IgD-negative memory B cell (primary cell): ENCODE measurements around the gene ENKD1. TPM values are rescaled to one million over a fixed set of nuclear protein-coding genes. Genes with fewer than 3 reads are reported as not detected.

Experiments used
- H3K27ac Mint-ChIP-seq, 3 donors: one replicate each; pipeline ENCODE4 v1.8.0; 2020 to 2022; ENCODE audit warnings: mild to moderate bottlenecking in 3 of 3, mixed read lengths in 3 of 3, moderate library complexity in 1 of 3
- H3K27me3 Mint-ChIP-seq: one replicate; pipeline ENCODE4 v1.8.0; 2021; ENCODE audit warnings: mixed read lengths
- H3K36me3 Mint-ChIP-seq: one replicate; pipeline ENCODE4 v1.8.0; 2020; ENCODE audit warnings: mild to moderate bottlenecking, mixed read lengths
- H3K4me1 Mint-ChIP-seq, 3 donors: one replicate each; pipeline ENCODE4 v1.8.0; 2020 to 2022; ENCODE audit warnings: mixed read lengths in 3 of 3, mild to moderate bottlenecking in 1 of 3
- H3K4me3 Mint-ChIP-seq, 4 donors: one replicate each; pipeline ENCODE4 v1.8.0; 2020 to 2022; ENCODE audit warnings: mild to moderate bottlenecking in 4 of 4, mixed read lengths in 4 of 4, moderate library complexity in 3 of 4
- H3K9me3 Mint-ChIP-seq, 3 donors: one replicate each; pipeline ENCODE4 v1.8.0; 2020 to 2021; ENCODE audit warnings: mixed read lengths in 3 of 3, mild to moderate bottlenecking in 1 of 3
- polyA plus RNA-seq: library from polyadenylated mRNA; unstranded; fragments of 300-500 nt; fragmentation: Illumina TruSeq; gene quantifications from one replicate; pipeline ENCODE4 v1.2.3, GENCODE V29; 2021

ENKD1 gene
- polyA plus RNA-seq, 1 donor from 2014 or later = 1.8 TPM

DNA sequence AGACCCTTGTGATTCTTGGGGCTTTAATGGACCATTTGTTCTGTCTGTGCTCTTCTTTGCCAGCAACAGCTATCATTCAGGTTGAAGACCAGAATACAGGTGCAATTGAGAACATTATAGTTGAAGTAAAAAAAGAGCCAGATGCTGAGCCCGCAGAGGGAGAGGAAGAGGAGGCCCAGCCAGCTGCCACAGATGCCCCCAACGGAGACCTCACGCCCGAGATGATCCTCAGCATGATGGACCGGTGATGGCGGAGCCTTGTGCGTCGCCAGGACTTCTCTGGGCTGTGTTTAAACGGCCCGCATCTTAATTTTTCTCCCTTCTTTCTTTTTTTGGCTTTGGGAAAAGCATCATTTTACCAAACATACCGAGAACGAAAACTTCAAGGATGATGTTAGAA, 28.9 kb downstream of the ENKD1 start:
- Mint-ChIP-seq H3K9me3 (no peaks in the 10 kb centered on the region), H3K36me3 (no peaks in the 10 kb centered on the region), H3K4me3 (no peak overlapping the region), H3K27ac (no peak overlapping the region), H3K27me3 (no peaks in the 10 kb centered on the region), H3K4me1 (no peaks in the 10 kb centered on the region)

DNA sequence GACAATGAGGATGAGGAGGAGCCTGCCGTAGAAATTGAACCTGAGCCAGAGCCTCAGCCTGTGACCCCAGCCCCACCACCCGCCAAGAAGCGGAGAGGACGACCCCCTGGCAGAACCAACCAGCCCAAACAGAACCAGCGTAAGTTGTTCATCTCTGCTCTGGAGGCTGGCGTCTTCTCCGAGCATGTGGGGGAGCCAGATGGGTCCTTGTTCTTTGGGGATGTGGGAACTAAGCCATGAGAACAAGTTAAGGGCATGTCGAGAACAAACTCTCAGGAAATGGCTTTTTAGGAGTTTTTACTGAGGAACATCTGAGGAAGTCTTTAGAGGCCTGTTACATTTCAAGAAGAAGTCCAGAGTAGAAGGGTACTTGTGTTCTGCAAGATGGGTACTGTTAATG, 29.8 kb downstream of the ENKD1 start:
- no peak overlapping the region for H3K27ac Mint-ChIP-seq
- no peaks in the 10 kb centered on the region for H3K36me3 Mint-ChIP-seq
- H3K4me1 Mint-ChIP-seq = no peaks in the 10 kb centered on the region
- H3K27me3 Mint-ChIP-seq = no peaks in the 10 kb centered on the region
- no peak overlapping the region for H3K4me3 Mint-ChIP-seq
- no peaks in the 10 kb centered on the region for H3K9me3 Mint-ChIP-seq

- peak overlapping the region in 2 of 3 donors; percentile 25 to 57 for H3K27ac Mint-ChIP-seq
- H3K27me3 Mint-ChIP-seq = no peaks in the 10 kb centered on the region
- no peaks in the 10 kb centered on the region for H3K4me1 Mint-ChIP-seq
- H3K9me3 Mint-ChIP-seq = no peaks in the 10 kb centered on the region
- no peak overlapping the region for H3K4me3 Mint-ChIP-seq
- H3K36me3 Mint-ChIP-seq = peaks cover 7% of the 10 kb centered on the region
Observed at GRCh38 chr16:67632415-67633172, 34.0 kb downstream of the ENKD1 start.

GRCh38 chr16:67628216-67628615, 38.3 kb downstream of the ENKD1 start:
- Mint-ChIP-seq H3K9me3 (no peaks in the 10 kb centered on the region), H3K36me3 (peaks cover 10% of the 10 kb centered on the region), H3K27ac (no peak overlapping the region), H3K4me3 (no peak overlapping the region), H3K27me3 (no peaks in the 10 kb centered on the region), H3K4me1 (no peaks in the 10 kb centered on the region)

GRCh38 chr16:67613808-67614207, 52.7 kb downstream of the ENKD1 start:
- Mint-ChIP-seq H3K4me3 (no peak overlapping the region), H3K27me3 (no peaks in the 10 kb centered on the region), H3K36me3 (no peaks in the 10 kb centered on the region), H3K27ac (peak overlapping the region in 1 of 3 donors; percentile 27), H3K4me1 (peaks cover 0 to 3% (median 0%) of the 10 kb centered on the region in 3 donors), H3K9me3 (no peaks in the 10 kb centered on the region)

Other genes starting within 250 kb of the ENKD1 start
- not detected for gene HSD11B2, start 235.6 kb downstream of the ENKD1 start, polyA plus RNA-seq
- 160 TPM for gene ATP6V0D1, start 185.6 kb downstream of the ENKD1 start, polyA plus RNA-seq
- not detected for gene AGRP, start 183.2 kb downstream of the ENKD1 start, polyA plus RNA-seq
- gene RIPOR1, start 137.9 kb downstream of the ENKD1 start, polyA plus RNA-seq = 43.8 TPM
- gene CTCF, start 104.2 kb downstream of the ENKD1 start, polyA plus RNA-seq = 70.9 TPM
- gene CARMIL2, start 21.6 kb downstream of the ENKD1 start, polyA plus RNA-seq = 14.5 TPM
- 48.6 TPM for gene ACD, start 6.5 kb downstream of the ENKD1 start, polyA plus RNA-seq
- 18.5 TPM for gene PARD6A, start 5.8 kb downstream of the ENKD1 start, polyA plus RNA-seq
- 8.2 TPM for gene C16orf86, start 64 bp upstream of the ENKD1 start, polyA plus RNA-seq
- gene GFOD2, start 52.6 kb upstream of the ENKD1 start, polyA plus RNA-seq = 13.4 TPM
- 10.9 TPM for gene RANBP10, start 139.8 kb upstream of the ENKD1 start, polyA plus RNA-seq
- gene TSNAXIP1, start 140.1 kb upstream of the ENKD1 start, polyA plus RNA-seq = not detected
- gene THAP11, start 175.6 kb upstream of the ENKD1 start, polyA plus RNA-seq = 101 TPM
- gene NUTF2, start 180.2 kb upstream of the ENKD1 start, polyA plus RNA-seq = 111 TPM
- 13.4 TPM for gene CENPT, start 180.9 kb upstream of the ENKD1 start, polyA plus RNA-seq
- gene EDC4, start 206.3 kb upstream of the ENKD1 start, polyA plus RNA-seq = 18.6 TPM
- gene NRN1L, start 218.1 kb upstream of the ENKD1 start, polyA plus RNA-seq = 0.95 TPM
- 22.4 TPM for gene PSKH1, start 226.5 kb upstream of the ENKD1 start, polyA plus RNA-seq